ENCODE data around the gene ITPK1.

The ITPK1 gene

DNA sequence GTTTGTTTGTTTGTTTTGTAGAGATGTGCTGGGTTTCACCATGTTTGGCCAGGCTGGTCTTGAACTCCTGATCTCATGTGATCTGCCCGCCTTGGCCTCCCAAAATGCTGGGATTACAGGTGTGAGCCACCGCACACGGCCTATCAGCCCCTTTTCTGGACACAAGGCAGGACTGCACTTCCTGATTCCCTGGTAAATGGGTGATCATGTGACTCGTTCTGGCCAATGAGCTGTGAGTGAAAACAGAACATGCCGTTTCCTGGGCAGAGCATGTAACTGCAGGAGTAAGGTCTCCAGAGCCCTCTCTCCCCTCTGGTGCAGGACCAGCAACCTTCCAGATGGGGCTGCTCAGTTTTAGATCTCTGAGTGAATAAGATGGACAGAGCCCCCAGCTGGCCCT, 92.7 kb downstream of the ITPK1 start:
- no peak for FAIRE-seq

DNA sequence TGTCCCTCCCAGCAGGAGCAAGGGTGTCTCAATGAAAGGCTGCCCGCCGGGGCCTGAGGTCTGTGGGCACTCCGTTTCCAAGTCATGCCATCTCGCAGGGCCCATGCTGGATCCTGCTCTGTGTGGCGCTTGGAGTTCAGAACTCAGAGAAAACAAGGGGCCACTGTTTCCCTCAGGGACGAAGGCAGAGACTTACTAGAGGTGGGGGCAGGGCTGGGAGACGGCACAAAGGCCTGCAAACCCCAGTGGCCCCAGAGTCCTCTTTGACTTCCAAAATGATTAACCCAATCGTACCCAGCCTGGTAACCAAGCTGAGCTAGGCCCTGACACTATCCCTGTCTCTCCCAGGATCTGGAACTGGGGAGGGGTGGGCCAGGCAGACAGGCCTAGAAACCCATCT, 95.8 kb downstream of the ITPK1 start:
- FAIRE-seq = no peak

DNA sequence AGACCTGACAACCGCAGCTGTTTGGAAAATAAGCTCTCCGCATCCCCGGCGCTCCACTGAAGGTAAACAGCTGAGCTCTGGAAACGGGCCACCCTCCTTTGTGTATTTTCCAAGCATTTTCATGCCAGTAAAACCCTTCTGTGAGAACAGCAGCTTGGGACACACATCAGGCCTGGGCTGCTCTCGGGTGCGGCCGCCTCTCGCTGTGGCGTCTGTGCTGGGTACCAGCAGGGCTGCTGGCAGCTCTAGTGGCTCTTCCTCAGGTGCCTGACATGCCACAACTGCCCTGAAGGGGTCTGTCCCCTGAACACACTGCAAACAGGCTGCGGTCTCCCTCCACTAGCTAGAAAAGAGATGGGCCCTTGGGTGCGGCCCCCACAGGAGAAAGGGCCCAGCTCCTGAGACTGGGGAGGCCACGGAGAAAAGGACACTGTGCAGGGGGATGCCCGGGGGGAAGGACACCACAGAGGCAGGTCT, 96.3 kb downstream of the ITPK1 start:
- no peak for FAIRE-seq

DNA sequence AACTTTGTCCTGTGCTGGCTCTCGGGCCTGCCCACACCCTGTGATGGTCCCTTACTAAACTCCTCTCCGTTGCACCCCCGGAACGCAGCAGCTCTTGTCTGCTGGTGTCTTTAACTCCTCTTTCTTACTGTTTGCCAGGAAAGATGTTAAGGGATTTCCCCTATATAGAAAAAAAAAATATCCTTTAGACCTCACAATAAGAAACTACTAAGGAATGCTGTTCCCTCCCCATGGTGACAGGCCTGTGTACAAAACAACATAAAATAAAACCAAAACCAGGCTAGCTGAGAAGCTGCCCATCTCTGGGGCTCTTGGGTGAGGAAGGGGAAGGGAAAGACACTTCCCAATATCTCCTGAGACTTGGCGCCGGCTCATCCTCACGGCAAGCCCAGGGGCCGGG, 97.4 kb downstream of the ITPK1 start:
- peak; percentile 55 for FAIRE-seq

GRCh38 chr14:93017898-93018297, 97.8 kb downstream of the ITPK1 start:
- no peak for FAIRE-seq

DNA sequence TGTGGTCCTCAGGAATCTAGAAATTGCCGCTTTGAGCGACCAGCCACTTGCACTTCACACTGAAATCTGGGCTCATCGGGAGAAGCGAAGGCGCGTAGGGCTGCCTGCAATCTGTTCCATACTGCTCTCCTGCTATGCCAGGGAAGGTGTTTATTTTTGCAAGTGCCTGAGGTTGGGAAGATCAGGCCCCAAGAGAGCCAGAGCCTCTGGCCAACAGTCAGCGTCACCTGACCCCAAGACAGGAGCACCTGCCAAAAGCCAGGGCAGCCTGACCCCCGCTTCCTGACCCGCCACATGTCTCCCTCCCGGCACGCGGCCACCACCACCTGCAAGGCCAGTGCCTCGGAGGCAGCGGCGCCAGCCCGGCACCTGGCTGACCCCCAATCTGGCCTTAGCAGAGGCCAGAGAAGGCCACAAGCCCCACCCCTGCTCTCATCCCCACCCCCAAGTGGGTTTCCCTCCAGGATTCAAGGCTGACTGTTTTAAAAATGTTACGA, 98.4 kb downstream of the ITPK1 start:
- FAIRE-seq = no peak

GRCh38 chr14:93016275-93016845, 99.4 kb downstream of the ITPK1 start:
- FAIRE-seq = no peak

GRCh38 chr14:93015505-93015904, 100.2 kb downstream of the ITPK1 start:
- no peak for FAIRE-seq

DNA sequence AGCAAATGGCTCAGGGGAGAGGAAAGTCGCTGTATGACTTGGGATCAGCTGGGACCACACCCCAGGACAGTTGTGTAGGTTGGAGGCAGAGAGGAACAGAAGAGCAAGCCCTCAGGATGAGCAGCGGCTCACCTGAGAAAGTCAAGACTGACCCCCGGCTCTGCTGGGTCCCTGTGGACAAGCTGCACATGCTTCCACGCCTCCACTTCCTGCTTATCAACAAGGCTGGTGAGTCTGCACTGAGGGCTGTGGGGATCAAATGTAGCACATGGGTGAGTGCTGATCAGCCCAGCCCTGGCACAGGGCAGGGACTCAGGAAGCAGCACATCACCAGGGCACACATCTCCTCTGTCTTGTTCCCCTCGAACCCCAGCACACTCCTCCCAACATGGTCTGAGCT, 100.7 kb downstream of the ITPK1 start:
- no peak for FAIRE-seq

- FAIRE-seq = no peak
Measured at GRCh38 chr14:93014058-93015023, 101.4 kb downstream of the ITPK1 start.

- FAIRE-seq = no peak
Measured at GRCh38 chr14:93012951-93013719, 102.6 kb downstream of the ITPK1 start.

DNA sequence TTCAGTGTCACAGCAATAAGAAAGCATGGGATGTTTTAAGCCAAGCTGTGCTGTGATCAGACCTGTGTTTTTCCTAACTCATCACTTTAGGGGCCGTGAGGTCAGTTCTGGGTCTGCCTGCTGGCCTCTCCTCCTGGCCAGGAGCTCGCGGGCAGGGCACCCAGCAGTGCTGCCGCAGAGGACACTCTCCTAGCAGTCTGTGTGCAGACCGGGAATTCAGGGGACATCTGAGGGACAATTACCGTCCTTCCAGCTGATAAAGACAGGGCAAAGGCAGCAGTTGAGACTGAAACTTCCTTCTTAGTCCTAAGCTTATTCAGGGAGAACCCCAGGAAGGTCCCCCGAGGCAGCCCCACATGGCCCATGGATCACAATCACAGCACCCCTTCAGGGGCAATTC, 103.2 kb downstream of the ITPK1 start:
- no peak for FAIRE-seq

- FAIRE-seq = no peak
Measured at GRCh38 chr14:93011650-93012325, 103.9 kb downstream of the ITPK1 start.

DNA sequence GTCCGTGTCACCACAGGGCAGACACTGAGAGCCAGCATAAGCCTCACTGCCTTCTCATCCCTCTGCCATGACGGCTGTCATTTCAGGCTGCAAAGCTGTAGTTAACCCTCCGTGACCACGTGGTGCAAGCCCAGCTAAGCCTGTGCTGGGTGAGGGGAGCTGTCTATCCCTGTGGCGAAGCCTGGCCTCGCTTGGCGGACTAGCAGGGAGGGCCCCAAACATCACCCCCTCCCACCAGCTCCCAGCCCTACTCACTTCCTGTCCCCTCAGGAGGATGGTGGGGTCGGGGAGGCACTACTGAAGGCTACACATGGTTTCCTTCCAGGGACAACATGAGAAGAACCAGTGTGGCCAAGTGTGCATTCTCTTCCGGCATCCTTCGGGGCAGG, 104.6 kb downstream of the ITPK1 start:
- FAIRE-seq = no peak

DNA sequence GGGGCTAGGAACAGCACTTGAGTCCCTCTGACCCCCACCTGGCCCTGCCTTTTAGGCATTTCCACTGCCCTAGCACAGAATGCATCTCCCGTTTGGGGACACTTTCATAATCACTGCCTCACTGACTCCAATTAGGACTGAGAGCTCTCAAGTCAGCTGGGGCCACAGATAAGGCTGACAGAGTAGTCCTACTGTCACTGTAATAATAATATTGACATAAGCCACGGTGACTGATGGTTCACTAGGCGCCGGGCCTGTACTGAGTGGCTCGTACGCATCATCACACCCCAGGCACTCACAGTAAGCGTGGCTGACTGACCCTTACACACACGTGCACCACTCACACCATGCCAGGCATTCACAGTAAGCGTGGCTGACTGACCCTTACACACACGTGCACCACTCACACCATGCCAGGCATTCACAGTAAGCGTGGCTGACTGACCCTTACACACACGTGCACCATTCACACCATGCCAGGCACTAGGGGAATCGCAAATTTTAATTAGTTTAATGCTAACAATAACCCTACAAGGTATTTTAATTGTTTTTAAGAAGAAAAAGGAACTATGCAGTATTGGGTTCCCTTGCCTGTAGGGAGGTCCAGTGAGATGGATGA, 105.1 kb downstream of the ITPK1 start:
- no peak for FAIRE-seq

DNA sequence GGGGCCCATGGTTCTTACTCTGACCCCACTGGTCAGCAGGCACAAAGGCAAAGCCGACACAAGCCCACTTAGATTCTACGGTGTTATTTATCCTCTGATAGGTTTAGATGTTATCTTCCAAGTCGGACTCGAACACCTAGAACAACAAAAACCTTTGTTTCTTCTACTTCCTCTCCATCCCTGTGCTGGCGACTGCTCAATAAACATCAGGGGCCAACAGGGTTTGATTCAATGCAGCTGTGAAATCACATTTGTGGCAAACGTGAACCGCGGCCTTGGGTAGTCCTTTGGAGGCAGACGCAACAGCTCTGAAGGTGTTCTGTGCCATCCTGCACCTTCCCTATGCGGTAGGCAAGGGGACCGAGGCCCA, 105.6 kb downstream of the ITPK1 start:
- FAIRE-seq = no peak

DNA sequence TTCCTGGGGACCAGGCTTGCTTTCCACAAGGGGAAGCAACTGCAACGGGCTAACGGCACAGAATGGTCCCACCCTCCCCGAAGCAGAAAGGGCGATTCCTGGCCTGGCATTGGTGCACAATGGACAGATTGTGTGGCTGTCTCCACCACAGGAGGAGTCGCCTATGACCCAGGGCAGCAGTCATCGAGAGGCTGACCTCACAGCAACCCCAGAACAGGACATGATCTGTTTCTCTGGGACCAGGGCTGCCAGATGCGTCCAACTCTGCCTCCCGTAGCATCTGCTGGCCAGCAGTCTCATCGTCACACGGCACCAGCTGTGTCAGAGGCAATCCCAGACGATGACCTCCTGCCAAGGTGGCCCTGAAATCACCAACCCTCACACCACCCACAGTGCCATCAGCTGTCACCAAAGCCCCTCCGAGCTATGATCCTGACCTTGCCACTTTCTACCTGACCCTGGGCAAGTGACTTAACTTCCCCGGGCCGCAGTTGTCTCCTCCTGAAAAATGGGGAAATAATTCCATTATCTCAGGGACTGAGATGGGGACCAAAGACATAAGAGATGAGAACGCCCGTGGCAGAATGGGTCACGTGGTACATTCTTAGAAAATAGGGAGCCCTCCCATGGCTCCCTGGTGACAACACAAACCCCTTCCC, 106.1 kb downstream of the ITPK1 start:
- FAIRE-seq = no peak

DNA sequence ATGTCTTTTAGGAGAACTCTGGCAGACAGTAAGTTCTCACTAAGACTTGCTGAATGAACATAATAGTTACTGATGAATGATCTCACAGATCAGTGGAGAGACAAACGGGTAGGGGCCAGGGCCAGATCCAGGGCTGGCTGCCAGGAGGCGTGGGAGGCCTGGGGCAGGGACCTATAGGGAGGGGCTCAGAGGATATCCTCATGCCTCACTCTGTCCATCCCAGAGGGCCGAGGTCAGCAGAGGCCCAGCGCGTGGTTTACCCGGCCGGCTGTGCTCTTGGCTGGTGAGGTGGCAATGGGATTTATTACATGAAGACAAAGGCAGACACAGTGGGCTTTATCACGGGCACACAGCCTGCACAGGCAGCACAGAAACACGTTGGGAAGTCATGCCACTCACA, 107.3 kb downstream of the ITPK1 start:
- no peak for FAIRE-seq

DNA sequence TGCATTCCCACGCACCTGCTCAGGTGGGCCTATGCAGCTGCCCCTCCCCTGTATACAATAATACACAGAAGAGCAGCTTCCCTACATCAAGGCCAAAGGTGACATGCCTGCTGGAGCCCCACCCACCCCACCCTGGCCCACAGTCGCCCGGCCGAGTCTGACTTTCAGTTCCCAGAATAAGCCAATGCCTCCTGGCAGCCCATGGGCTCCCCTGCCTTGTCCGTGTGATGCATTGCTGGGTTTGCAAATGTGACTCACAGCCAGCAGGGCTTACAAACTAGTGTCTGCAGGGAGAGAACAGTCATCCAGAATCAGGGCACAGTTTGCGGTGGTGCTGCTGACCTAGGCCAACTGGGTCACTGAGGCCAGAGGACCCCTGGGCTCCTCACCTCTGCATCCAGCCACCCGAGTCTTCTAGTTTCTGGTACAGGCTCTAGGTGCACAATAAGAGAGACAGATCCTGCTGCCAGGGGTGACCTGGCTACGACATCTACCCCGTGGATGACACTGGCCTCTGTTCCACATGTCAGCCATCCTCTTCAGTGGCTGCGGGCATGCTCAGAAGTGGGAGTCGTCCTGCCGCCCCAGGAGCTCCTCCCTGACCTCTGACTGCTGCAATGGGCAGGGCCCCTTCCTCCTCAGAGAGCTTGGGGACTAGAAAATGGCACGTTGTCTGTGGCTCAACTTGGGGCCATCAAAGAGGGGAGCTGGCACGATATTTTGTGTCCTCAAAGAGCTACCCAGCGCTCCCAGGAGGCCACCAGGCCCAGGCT, 108.3 kb downstream of the ITPK1 start:
- no peak for FAIRE-seq

DNA sequence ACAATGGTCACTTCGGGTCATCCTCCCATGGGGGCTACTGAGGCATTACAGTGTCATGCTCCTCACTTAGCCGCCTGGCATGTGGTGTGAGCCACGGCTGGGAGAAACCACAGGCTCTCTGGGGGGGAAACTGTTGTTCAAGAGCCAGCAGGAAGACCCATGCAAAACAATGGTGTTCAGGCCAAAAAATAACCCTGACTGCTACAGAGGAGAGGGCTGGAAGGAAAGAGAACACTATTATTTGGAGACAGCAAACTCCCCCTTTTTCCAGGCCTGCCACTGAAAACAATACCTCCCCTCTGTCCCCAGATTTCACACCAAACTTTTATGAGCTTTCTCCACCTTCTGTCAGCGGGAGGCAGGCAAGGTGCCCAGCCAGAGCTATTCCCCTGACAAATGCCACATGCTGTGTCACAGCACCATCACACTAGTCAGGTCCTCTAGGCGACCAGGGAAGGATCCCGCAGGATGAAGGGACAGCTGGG, 109.1 kb downstream of the ITPK1 start:
- no peak for FAIRE-seq

- no peak for FAIRE-seq
Measured at GRCh38 chr14:93005838-93006237, 109.9 kb downstream of the ITPK1 start.

All from endometrium (tissue), 2 donors.